HTR-8/SVneo (cell line): ENCODE measurements around the gene HDAC7.
"Not testable (repeated sequence)": the region's sequence is repeated elsewhere in the genome, so short reads cannot be mapped to it uniquely, and the experiment has no call there.

Source experiments
- DNase-seq: peaks from one replicate; pipeline ENCODE4 v3.0.0; 2011; ENCODE audit warnings: low spot score, mixed read lengths; ENCODE audit not compliant: insufficient read length
- FAIRE-seq: peaks from 2 replicates; lab custom pipeline; 2011; peaks lifted over from hg19 to GRCh38; lab: Jason Lieb, UNC

HDAC7 gene

GRCh38 chr12:47817272-47818006 lies 2.3 kb downstream of the HDAC7 start:
- FAIRE-seq, result no peak
- no peak for DNase-seq

DNA sequence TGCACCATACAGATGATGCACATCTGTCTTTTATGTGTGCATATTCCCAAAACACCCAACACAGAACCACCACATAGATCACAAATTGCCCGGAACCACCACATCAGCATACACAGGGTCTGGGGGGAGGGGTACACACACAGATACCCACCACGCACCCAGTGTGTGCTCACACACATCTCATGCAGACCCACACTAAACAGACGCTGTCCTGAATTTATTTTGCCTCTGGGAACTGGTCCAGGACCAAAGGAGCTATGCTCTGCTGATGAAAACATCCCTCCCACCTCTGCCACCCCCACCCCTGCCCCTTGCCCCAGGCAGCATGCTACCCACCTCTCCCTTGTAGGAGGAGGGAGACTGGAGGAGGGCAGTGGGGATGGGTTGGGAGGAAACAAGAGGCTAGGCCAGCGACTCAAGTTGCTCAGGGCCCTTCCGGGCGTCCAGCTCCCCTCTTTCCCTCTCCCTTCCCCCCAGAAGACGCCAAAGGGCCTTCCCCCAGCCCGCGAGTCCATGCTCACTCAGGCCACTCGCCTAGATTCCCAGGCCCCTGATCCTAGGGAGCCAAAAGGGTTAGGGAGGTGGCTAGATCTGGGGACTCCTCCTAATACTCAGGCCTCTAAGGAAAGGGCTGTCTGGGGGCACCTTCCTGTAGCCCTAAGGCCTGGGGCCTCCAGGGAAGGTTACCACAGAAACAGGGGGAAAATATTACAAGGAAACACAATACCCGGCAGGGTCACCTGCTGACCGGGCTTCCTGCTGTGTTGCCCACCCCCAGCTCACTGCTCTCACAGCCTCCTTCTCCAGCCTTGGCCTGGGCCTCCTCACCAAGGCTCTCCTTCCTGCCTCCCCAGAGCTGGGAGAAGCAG lies 3.1 kb downstream of the HDAC7 start:
- FAIRE-seq (no peak), DNase-seq (no peak)

DNA sequence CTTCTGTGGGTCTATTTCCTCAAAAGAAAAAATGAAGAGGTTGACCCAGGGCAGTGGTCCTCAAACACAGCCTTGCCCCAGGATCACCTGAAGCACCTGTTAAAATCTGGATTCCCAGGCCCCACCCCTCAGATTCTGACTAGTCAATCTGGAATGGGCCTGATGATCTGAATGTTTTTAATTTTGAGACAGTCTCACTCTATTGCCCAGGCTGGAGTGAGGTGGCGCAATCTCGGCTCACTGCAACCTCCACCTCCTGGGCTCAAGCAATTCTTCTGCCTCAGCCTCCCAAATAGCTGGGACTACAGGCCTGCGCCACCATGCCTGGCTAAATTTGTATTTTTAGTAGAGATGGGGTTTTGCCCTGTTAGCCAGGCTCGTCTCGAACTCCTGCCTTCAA lies 4.3 kb downstream of the HDAC7 start:
- DNase-seq, FAIRE-seq: not testable (repeated sequence)

- no peak for DNase-seq
- no peak for FAIRE-seq
Measured at GRCh38 chr12:47814539-47815170, 5.0 kb downstream of the HDAC7 start.

DNA sequence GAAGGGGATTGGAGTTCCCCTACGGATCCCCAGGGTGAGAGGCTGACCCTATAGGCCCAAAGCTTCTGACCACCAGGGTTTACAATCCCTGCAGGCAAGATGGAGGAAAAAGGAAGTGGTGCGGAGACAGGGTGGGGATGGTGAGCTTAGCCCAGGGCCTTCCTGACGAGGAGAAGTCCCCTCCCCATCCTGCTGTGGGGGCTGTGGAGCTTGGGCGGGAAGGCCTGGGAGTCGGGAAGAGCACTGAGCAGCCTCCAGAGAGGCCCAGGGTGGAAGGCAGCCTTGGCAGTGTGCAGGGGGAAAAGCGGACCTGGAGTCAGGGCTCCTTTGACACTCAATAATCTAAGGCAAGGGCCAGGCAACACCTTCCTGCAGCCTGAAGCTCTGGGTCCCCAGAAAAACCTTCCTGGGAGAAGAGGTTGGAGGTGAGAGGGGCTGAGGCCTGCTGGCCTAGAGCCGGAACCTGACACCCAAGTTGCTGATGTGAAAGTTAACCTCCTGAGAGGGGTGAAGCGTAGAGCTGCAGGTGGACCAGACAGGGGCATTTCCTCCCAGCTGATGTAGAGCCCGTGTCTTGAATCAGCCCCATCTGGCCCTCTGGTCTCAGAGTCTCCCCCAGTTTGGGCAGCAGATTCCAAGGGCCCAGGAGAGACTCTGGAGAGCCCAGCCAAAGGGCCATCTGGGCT lies 6.0 kb downstream of the HDAC7 start:
- DNase-seq (no peak), FAIRE-seq (no peak)

DNA sequence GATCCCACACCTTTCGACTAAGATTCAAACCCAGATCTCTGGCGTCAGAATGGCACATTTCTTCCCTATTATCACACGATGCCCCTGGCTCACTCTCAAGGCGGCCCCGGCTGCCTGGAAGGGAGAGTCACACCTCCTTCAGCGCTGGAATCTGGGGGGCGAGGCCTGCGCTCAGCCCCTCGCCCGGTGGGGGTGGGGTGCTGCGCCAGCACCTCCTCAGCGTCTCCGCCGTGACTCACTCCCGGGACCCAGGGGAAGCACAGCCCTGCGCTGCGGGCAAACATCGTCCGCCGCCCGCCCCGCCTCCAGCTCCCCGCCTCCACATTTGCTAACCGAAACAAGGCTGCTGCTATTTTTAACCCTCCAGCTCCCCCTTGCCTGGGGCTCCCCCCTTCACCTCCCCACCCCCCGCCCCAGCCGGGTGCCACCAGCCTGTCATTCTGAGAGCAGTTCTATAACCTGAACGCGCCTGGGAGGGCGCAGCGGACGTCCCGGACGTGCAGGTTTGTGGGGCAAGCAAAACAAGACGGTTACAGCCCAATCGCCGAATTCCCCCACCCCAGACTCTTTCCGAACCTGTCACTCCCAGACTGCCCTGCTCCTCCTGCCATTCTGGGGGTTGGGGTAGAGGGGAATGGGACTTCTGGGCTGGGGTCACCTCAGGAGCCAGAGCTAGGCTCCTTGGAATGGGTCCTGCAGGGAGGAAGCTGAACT lies 6.7 kb downstream of the HDAC7 start:
- DNase-seq, result peak; percentile 89
- peak; percentile 59 for FAIRE-seq

- DNase-seq (no peak), FAIRE-seq (no peak)
Measured at GRCh38 chr12:47811581-47812484, 7.9 kb downstream of the HDAC7 start.

GRCh38 chr12:47811072-47811396 lies 8.7 kb downstream of the HDAC7 start:
- no peak for FAIRE-seq

DNA sequence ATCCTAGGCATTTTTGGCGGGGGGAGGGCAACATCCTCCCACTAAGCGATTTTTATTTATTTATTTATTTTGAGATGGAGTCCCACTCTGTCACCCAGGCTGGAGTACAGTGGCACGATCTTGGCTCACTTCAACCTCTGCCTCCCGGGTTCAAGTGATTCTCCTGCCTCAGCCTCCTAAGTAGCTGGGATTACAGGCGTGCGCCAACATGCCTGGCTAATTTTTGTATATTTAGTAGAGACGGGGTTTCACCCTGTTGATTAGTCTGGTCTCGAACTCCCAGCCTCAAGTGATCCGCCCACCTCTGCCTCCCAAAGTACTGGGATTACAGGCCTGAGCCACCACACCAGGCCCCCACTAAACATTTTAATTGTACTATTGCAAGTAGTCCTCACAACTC lies 10.2 kb downstream of the HDAC7 start:
- not testable (repeated sequence) for DNase-seq, FAIRE-seq

More at GRCh38 chr12:47811072-47811396, 8.7 kb downstream of the HDAC7 start:
- DNase-seq, result no peak

DNA sequence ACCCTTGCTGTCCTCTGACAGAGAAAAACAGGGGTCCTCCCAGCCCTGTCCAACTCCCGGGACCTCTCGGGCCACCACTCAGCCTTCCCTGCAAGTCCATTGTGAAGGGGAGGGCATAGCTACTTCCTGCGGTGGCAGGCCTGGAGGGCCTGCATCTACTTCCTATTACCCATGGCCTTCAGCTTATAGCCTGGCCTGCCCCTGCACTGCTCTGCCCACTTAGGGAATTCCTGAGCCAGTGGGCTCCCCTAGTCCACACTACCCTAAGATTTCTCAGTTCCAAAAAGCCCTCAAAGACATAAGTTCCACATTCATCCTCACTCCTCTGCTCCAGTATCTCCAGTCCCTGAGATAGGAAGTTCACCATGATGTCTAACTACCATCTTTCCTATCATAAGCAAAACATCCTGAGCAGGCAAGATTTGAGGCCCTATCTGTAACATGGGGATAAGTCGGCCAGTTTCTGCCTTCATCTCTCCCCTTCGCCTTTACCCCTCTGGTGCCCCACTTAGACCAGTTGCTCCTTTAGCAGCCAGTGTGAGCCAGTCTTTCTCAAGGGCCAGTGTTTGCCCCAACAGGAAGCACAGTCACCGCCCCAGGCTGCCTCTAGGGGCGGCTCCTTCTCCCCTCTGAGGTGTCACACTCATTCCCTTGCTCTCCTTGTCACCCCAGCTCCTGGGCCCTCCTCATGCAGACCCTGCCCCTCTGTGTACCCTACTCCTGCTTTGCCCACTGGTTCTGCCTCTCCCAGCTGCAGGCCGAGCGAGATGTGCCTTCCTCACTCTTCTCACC lies 10.9 kb downstream of the HDAC7 start:
- no peak for FAIRE-seq

GRCh38 chr12:47808050-47808449 lies 11.7 kb downstream of the HDAC7 start:
- FAIRE-seq (no peak), DNase-seq (no peak)

More for the DNA sequence above, 10.9 kb downstream of the HDAC7 start:
- no peak for DNase-seq

DNA sequence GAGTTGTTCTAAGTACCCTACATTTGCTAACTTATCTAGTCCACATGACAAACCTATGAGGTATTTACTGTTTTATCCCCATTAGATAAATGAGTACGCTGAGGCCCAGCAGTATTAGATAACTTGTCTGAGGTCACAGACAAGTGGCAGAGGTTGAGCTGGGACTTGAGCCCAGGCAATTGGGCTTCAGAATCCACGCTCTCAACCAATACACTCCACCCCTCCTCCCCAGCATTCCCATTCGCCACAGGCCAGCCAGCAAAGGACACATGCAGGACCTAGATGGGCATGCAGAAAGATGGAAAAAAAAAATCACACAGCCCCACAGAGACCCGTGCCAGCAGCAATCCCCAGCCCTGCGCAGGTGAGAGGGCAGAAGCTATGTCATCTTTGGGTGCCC lies 12.4 kb downstream of the HDAC7 start:
- FAIRE-seq, result no peak
- DNase-seq, result no peak

DNA sequence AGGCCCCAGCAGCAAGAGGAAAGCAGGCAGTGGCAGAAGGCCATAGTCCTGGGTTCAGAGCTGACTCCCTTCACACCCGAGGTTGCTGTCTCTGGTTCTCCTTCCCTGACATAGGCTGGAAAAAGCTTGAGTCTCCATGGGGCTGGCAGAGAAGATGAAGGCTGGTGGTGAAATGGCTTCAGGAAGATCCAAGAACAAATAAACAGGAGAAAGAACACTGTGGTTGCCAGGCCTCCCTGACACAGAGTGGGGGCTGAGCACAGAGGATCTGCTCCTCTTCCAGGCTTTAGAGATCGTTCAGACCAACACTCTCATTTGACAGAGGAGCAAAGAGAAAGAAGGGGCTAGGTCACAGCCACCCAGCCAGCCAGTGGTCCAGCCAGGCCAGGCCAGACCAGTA lies 14.3 kb downstream of the HDAC7 start:
- DNase-seq (no peak), FAIRE-seq (no peak)

GRCh38 chr12:47804171-47804570 lies 15.5 kb downstream of the HDAC7 start:
- no peak for DNase-seq

GRCh38 chr12:47803191-47803875 lies 16.4 kb downstream of the HDAC7 start:
- FAIRE-seq, result no peak
- no peak for DNase-seq

More at GRCh38 chr12:47804171-47804570, 15.5 kb downstream of the HDAC7 start:
- FAIRE-seq, result no peak

- FAIRE-seq, result no peak
Measured at GRCh38 chr12:47802312-47802711, 17.4 kb downstream of the HDAC7 start.

GRCh38 chr12:47801904-47802246 lies 17.8 kb downstream of the HDAC7 start:
- FAIRE-seq, result no peak
- DNase-seq, result no peak

More at GRCh38 chr12:47802312-47802711, 17.4 kb downstream of the HDAC7 start:
- no peak for DNase-seq
